GM19438 (cell line): ENCODE data around the gene DOCK10.

Source experiments
- ATAC-seq: cut with Tn5 transposase; IDR thresholded peaks from one replicate; pipeline ENCODE4 v1.9.1; 2021; ENCODE audit warnings: low read depth; ENCODE audit not compliant: unreplicated experiment

The DOCK10 gene

GRCh38 chr2:224846686-224847085 lies 195.6 kb downstream of the DOCK10 start:
- ATAC-seq: no peak

GRCh38 chr2:224846161-224846560 lies 196.1 kb downstream of the DOCK10 start:
- ATAC-seq: no peak

GRCh38 chr2:224843141-224843540 lies 199.1 kb downstream of the DOCK10 start:
- ATAC-seq: no peak

GRCh38 chr2:224841910-224842309 lies 200.4 kb downstream of the DOCK10 start:
- ATAC-seq: no peak

- ATAC-seq: no peak
Observed at GRCh38 chr2:224838335-224838734, 203.9 kb downstream of the DOCK10 start.

- ATAC-seq: no peak
Observed at GRCh38 chr2:224837558-224837957, 204.7 kb downstream of the DOCK10 start.

GRCh38 chr2:224837066-224837465 lies 205.2 kb downstream of the DOCK10 start:
- ATAC-seq: no peak

- ATAC-seq: no peak
Observed at GRCh38 chr2:224836263-224836662, 206.0 kb downstream of the DOCK10 start.

- no peak for ATAC-seq
Observed at GRCh38 chr2:224835405-224835804, 206.9 kb downstream of the DOCK10 start.

- no peak for ATAC-seq
Observed at GRCh38 chr2:224833986-224834385, 208.3 kb downstream of the DOCK10 start.

- ATAC-seq: no peak
Observed at GRCh38 chr2:224832207-224832606, 210.1 kb downstream of the DOCK10 start.

GRCh38 chr2:224831530-224831929 lies 210.7 kb downstream of the DOCK10 start:
- ATAC-seq: no peak

GRCh38 chr2:224820283-224820991 lies 221.8 kb downstream of the DOCK10 start:
- no peak for ATAC-seq

- no peak for ATAC-seq
Observed at GRCh38 chr2:224819075-224819474, 223.2 kb downstream of the DOCK10 start.

- ATAC-seq: no peak
Observed at GRCh38 chr2:224817676-224818075, 224.6 kb downstream of the DOCK10 start.

- no peak for ATAC-seq
Observed at GRCh38 chr2:224816816-224817215, 225.5 kb downstream of the DOCK10 start.

GRCh38 chr2:224813578-224813977 lies 228.7 kb downstream of the DOCK10 start:
- ATAC-seq: no peak

- ATAC-seq: no peak
Observed at GRCh38 chr2:224807153-224807964, 234.9 kb downstream of the DOCK10 start.

GRCh38 chr2:224803930-224804329 lies 238.3 kb downstream of the DOCK10 start:
- ATAC-seq: no peak

- no peak for ATAC-seq
Observed at GRCh38 chr2:224802407-224802806, 239.9 kb downstream of the DOCK10 start.

- no peak for ATAC-seq
Observed at GRCh38 chr2:224801360-224801759, 240.9 kb downstream of the DOCK10 start.

GRCh38 chr2:224799691-224800090 lies 242.6 kb downstream of the DOCK10 start:
- ATAC-seq: no peak
